Small intestine (tissue), 7 donors: ENCODE data around the gene WEE1. TPM values are rescaled to one million over a fixed set of nuclear protein-coding genes. Genes with fewer than 3 reads are reported as not detected.

ENCODE experiments used
- DNase-seq, 2 donors: peaks; one replicate each; pipeline versions ENCODE4 v3.0.0 to v3.0.0-alpha.2; 2013
- FAIRE-seq: peaks from 2 replicates; lab custom pipeline; 2012; peaks lifted over from hg19 to GRCh38; lab: Jason Lieb, UNC
- H3K27ac ChIP-seq, 3 donors: one replicate each; pipeline ENCODE4 v1.5.1; 2013; ENCODE audit warnings: low read length in 2 of 3, mild to moderate bottlenecking in 2 of 3, control low read depth in 1 of 3, inconsistent platforms in 1 of 3, low read depth in 1 of 3, moderate library complexity in 1 of 3
- H3K27me3 ChIP-seq, 3 donors: one replicate each; pipeline ENCODE4 v1.6.1; 2013; ENCODE audit warnings: low read length in 3 of 3, inconsistent platforms in 1 of 3; ENCODE audit not compliant: control insufficient read depth in 3 of 3, insufficient read depth in 3 of 3
- H3K36me3 ChIP-seq, 3 donors: one replicate each; pipeline ENCODE4 v1.6.1; 2013; ENCODE audit warnings: low read length in 3 of 3, inconsistent platforms in 1 of 3, low read depth in 1 of 3, mild to moderate bottlenecking in 1 of 3, moderate library complexity in 1 of 3; ENCODE audit not compliant: control insufficient read depth in 3 of 3, insufficient read depth in 2 of 3
- H3K4me1 ChIP-seq, 3 donors: one replicate each; pipeline ENCODE4 v1.6.1; 2013; ENCODE audit warnings: low read length in 2 of 3, inconsistent platforms in 1 of 3, low read depth in 1 of 3, mild to moderate bottlenecking in 1 of 3, moderate library complexity in 1 of 3; ENCODE audit not compliant: control insufficient read depth in 3 of 3, insufficient read depth in 2 of 3
- H3K4me3 ChIP-seq, 3 donors: one replicate each; pipeline ENCODE4 v1.5.1; 2013; ENCODE audit warnings: low read length in 3 of 3, control low read depth in 1 of 3, inconsistent platforms in 1 of 3, low read depth in 1 of 3, mild to moderate bottlenecking in 1 of 3, moderate library complexity in 1 of 3
- H3K9me3 ChIP-seq, 2 donors: one replicate each; pipeline ENCODE4 v1.6.1; 2013; ENCODE audit warnings: low read depth in 1 of 2, low read length in 1 of 2; ENCODE audit not compliant: control insufficient read depth in 2 of 2, insufficient read depth in 1 of 2
- WGBS, 3 donors: extraction: QIAGEN DNeasy Blood & Tissue Kit; methylation state at CpG; one replicate each; pipeline ENCODE4 v1.1.7; 2013; 5-methylcytosine and 5-hydroxymethylcytosine counted together
- polyA plus RNA-seq, 4 donors: library from polyadenylated mRNA; stranded (reverse) in 3 of 4; unstranded in 1 of 4; fragments of 200-250 nt in 3 of 4; fragments of 120-200 nt in 1 of 4; gene quantifications; one replicate each; pipeline versions ENCODE4 v1.2.1 to v1.2.3, GENCODE V29; 2013
- donor health status: healthy with polysubstance abuse.
- donor health status: control.
- donor health status: control.
- donor health status: Bipolar disorder and iron deficiency.
- donor health status: healthy.

The WEE1 gene
- polyA plus RNA-seq, 4 donors, result 4.6 to 71.3 (median 8.0) TPM

DNA sequence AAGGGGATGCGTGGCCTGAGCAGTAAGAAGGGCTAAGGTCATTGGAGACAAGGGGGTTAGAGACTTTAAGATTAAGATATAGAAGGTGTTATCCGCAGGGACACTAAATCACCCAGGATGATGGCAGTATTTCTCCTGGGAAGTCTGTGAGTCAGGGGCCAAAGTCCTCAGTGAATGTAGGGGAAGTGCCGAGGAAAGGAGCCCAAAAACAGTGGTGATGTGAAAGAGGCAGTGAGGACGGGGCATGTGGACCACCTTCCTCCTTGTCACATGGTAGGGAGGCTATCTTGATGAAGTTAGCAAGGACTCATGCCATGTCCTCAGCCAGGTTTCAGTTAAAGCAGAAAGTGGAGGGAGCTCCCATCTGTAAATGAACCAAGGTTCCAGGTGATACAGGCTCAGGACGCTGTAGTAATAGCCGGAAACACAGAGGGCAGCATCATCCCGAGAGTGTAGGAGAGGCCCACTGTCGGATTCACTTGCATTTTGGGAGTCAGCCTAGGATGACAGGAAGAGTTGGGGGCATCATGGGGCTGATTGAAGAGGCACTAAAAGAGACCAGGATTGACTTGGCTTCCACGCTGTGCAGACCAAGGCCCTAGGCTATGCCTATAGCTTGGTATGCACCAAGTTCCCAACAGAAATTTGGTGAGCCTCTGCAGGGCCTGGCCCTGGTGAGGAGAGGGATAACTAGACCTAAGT lies 33.5 kb downstream of the WEE1 start:
- H3K27me3 ChIP-seq, result peaks cover 0 to 2% (median 0%) of the 10 kb centered on the region in 3 donors
- DNase-seq (peak; percentile 74 to 80), FAIRE-seq (no peak)
- H3K4me1 ChIP-seq, result peaks cover 0 to 7% (median 3%) of the 10 kb centered on the region in 3 donors
- no peaks in the 10 kb centered on the region for H3K9me3 ChIP-seq
- H3K4me3 ChIP-seq, result no peak overlapping the region
- peak overlapping the region in 1 of 3 donors; percentile 36 for H3K27ac ChIP-seq
- no peaks in the 10 kb centered on the region for H3K36me3 ChIP-seq
- WGBS, 3 donors, result 36 to 67% (median 50%) methylated on average over 9 of the region's 9 CpGs

DNA sequence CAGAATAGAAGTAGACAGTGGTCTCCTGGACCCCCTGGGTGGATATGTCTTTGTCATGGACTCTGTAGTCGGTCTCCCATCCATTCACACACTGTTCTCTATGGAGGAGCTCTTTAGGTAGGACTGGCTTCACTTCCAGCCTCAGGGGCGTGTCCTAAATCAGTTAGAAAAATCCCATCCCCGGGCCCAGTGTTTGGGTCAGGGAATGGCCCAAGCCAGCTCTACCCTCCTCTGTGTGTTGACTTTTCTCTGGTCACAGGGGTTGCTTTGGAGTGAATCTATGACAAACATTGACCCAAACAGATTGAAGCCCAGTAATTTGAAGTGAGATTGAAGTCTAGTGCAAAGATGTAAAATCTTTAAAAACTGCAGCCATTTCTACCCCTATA lies 34.0 kb downstream of the WEE1 start:
- Histone ChIP-seq H3K36me3 (no peaks in the 10 kb centered on the region), H3K4me1 (peaks cover 0 to 9% (median 3%) of the 10 kb centered on the region in 3 donors), H3K27ac (no peak overlapping the region), H3K4me3 (no peak overlapping the region), H3K27me3 (peaks cover 0 to 2% (median 0%) of the 10 kb centered on the region in 3 donors), H3K9me3 (no peaks in the 10 kb centered on the region)
- 78 to 88% (median 87%) methylated on average over 3 of the region's 3 CpGs for WGBS, 3 donors
- DNase-seq, result no peak
- FAIRE-seq, result no peak

GRCh38 chr11:9609002-9609759 lies 35.7 kb downstream of the WEE1 start:
- no peak overlapping the region for H3K27ac ChIP-seq
- H3K36me3 ChIP-seq, result no peaks in the 10 kb centered on the region
- 89 to 94% (median 92%) methylated on average over 7 of the region's 7 CpGs for WGBS, 3 donors
- H3K27me3 ChIP-seq, result peaks cover 0 to 2% (median 0%) of the 10 kb centered on the region in 3 donors
- no peak overlapping the region for H3K4me3 ChIP-seq
- FAIRE-seq, result no peak
- peaks cover 0 to 19% (median 3%) of the 10 kb centered on the region in 3 donors for H3K4me1 ChIP-seq
- no peak for DNase-seq
- H3K9me3 ChIP-seq, result no peaks in the 10 kb centered on the region

DNA sequence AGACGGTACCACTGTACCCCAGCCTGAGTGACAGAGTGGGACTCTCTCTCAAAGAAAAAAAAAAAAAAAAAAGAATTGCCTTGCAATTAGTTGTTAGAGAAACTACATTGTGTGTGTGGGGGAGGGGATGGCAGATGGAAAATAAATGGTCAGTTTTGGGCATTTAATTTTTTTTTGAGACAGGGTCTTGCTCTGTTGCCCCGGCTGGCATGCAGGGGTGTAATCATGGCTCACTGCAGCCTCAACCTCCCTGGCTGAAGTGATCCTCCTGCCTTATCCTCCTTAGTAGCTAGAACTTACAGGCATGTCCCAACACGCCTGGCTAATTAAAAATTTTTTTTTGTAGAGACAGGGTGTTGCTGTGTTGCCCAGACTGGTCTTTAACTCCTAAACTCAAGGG lies 36.4 kb downstream of the WEE1 start:
- DNase-seq (no peak), FAIRE-seq (no peak)
- no peaks in the 10 kb centered on the region for H3K9me3 ChIP-seq
- peaks cover 0 to 25% (median 3%) of the 10 kb centered on the region in 3 donors for H3K4me1 ChIP-seq
- H3K36me3 ChIP-seq, result no peaks in the 10 kb centered on the region
- no peak overlapping the region for H3K4me3 ChIP-seq
- 93 to 97% (median 96%) methylated on average over 3 of the region's 3 CpGs for WGBS, 3 donors
- H3K27me3 ChIP-seq, result peaks cover 0 to 2% (median 0%) of the 10 kb centered on the region in 3 donors
- H3K27ac ChIP-seq, result no peak overlapping the region

GRCh38 chr11:9613118-9613829 lies 39.8 kb downstream of the WEE1 start:
- DNase-seq (peak; percentile 94 to 98), FAIRE-seq (no peak)
- Histone ChIP-seq H3K27ac (peak overlapping the region; percentile 87 to 98 (median 96)), H3K36me3 (no peaks in the 10 kb centered on the region), H3K4me1 (peaks cover 0 to 23% (median 0%) of the 10 kb centered on the region in 3 donors), H3K4me3 (peak overlapping the region; percentile 3 to 48 (median 47)), H3K27me3 (no peaks in the 10 kb centered on the region), H3K9me3 (no peaks in the 10 kb centered on the region)
- WGBS, 3 donors, result 0 to 1% (median 1%) methylated on average over 32 to 35 of the region's 35 CpGs

- 0 to 1% (median 1%) methylated on average over 35 to 54 of the region's 54 CpGs for WGBS, 3 donors
- H3K4me3 ChIP-seq, result peak overlapping the region; percentile 3 to 48 (median 47)
- no peak for FAIRE-seq
Observed at GRCh38 chr11:9613830-9614762, 40.6 kb downstream of the WEE1 start.

GRCh38 chr11:9615031-9615451 lies 41.6 kb downstream of the WEE1 start:
- Histone ChIP-seq H3K4me3 (no peak overlapping the region), H3K27ac (peak overlapping the region in 2 of 3 donors; percentile 27 to 96), H3K27me3 (no peaks in the 10 kb centered on the region), H3K36me3 (no peaks in the 10 kb centered on the region), H3K4me1 (peaks cover 0 to 23% (median 0%) of the 10 kb centered on the region in 3 donors), H3K9me3 (no peaks in the 10 kb centered on the region)
- WGBS, 3 donors, result 66 to 78% (median 72%) methylated on average over 2 of the region's 2 CpGs
- FAIRE-seq (no peak), DNase-seq (no peak)

More at GRCh38 chr11:9613830-9614762, 40.6 kb downstream of the WEE1 start:
- no peaks in the 10 kb centered on the region for H3K36me3 ChIP-seq
- DNase-seq, result peak; percentile 85 to 97
- peak overlapping the region; percentile 87 to 98 (median 96) for H3K27ac ChIP-seq
- H3K9me3 ChIP-seq, result no peaks in the 10 kb centered on the region
- H3K4me1 ChIP-seq, result peaks cover 0 to 23% (median 0%) of the 10 kb centered on the region in 3 donors
- no peaks in the 10 kb centered on the region for H3K27me3 ChIP-seq
